Suprapubic skin (tissue), 4 donors: ENCODE measurements around the gene SCUBE1.

Experiments used
- EP300 ChIP-seq: sonication (generic); formaldehyde crosslinking; IDR thresholded peaks from one replicate; pipeline ENCODE4 v1.6.1; 2017; ENCODE audit warnings: antibody characterized with exemption
- POLR2A ChIP-seq, 2 donors: fragments of 450-650 bp; IDR thresholded peaks; one replicate each; pipeline ENCODE4 v1.6.1; 2017; ENCODE audit warnings: antibody characterized with exemption in 2 of 2, mild to moderate bottlenecking in 2 of 2, moderate library complexity in 2 of 2
- POLR2AphosphoS5 ChIP-seq, 3 donors: sonication (generic); formaldehyde crosslinking; IDR thresholded peaks; one replicate each; pipeline ENCODE4 v1.6.1; 2017; ENCODE audit warnings: antibody characterized with exemption in 3 of 3
- TF ChIP-seq, protein P1 (sequence below), 2 donors: fragments of 200-600 bp in 1 of 2; fragments of 450-650 bp in 1 of 2; sonication (generic) in 1 of 2; IDR thresholded peaks; one replicate each; pipeline ENCODE4 v1.5.1; 2016 to 2019; ENCODE audit warnings: antibody characterized with exemption in 2 of 2, mild to moderate bottlenecking in 1 of 2, moderate library complexity in 1 of 2

DNA sequence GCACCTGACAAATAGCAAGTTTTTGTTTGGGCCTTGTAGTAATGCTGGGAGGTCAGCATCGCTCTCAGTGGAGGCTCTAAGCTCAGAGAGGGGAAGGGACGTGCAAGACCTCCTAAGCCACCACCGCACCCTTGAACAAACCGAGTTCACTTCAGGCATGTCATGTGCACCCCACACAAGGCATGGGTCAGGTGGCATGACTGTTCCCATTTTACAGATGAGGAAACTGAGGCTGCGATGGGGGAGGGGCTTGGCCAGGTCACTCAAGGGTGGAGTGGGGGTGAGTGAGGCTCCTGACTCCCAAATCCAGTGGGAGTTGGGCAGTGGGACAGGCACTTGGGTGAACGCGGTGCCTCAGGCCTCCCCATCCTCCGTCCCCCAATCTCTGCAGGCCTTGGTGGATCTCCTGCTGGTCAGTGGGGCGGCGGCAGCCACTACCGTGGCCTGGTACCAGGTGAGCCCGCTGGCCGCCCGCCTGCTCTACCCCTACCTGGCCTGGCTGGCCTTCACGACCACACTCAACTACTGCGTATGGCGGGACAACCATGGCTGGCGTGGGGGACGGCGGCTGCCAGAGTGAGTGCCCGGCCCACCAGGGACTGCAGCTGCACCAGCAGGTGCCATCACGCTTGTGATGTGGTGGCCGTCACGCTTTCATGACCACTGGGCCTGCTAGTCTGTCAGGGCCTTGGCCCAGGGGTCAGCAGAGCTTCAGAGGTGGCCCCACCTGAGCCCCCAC lies 180.6 kb downstream of the SCUBE1 start:
- TF ChIP-seq, protein P1, sequence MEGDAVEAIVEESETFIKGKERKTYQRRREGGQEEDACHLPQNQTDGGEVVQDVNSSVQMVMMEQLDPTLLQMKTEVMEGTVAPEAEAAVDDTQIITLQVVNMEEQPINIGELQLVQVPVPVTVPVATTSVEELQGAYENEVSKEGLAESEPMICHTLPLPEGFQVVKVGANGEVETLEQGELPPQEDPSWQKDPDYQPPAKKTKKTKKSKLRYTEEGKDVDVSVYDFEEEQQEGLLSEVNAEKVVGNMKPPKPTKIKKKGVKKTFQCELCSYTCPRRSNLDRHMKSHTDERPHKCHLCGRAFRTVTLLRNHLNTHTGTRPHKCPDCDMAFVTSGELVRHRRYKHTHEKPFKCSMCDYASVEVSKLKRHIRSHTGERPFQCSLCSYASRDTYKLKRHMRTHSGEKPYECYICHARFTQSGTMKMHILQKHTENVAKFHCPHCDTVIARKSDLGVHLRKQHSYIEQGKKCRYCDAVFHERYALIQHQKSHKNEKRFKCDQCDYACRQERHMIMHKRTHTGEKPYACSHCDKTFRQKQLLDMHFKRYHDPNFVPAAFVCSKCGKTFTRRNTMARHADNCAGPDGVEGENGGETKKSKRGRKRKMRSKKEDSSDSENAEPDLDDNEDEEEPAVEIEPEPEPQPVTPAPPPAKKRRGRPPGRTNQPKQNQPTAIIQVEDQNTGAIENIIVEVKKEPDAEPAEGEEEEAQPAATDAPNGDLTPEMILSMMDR (IDR thresholded peaks at IDR 0.05) = no peak
- TF ChIP-seq POLR2A (IDR thresholded peaks at IDR 0.05) (no peak), EP300 (no peak), POLR2AphosphoS5 (IDR thresholded peaks at IDR 0.05) (no peak)
